Activated CD4-positive, alpha-beta T cell treated with anti-CD3 and anti-CD28 coated beads, Interleukin-2, amount 50 U/mL, for 16 hours (primary cell): Measurements from ENCODE around the gene FEV.

ENCODE experiments used
- DNase-seq: peaks from one replicate; pipeline ENCODE4 v3.0.0-alpha.2; 2020

Gene FEV

GRCh38 chr2:218985021-218985324 is at the start of gene FEV:
TSS of gene FEV (minus strand) at chr2:218985184. CDS start at chr2:218985075, 109 bp downstream.
- DNase-seq, result no peak

GRCh38 chr2:219032051-219032745 is 47.2 kb upstream of the FEV start:
- DNase-seq, result no peak

DNA sequence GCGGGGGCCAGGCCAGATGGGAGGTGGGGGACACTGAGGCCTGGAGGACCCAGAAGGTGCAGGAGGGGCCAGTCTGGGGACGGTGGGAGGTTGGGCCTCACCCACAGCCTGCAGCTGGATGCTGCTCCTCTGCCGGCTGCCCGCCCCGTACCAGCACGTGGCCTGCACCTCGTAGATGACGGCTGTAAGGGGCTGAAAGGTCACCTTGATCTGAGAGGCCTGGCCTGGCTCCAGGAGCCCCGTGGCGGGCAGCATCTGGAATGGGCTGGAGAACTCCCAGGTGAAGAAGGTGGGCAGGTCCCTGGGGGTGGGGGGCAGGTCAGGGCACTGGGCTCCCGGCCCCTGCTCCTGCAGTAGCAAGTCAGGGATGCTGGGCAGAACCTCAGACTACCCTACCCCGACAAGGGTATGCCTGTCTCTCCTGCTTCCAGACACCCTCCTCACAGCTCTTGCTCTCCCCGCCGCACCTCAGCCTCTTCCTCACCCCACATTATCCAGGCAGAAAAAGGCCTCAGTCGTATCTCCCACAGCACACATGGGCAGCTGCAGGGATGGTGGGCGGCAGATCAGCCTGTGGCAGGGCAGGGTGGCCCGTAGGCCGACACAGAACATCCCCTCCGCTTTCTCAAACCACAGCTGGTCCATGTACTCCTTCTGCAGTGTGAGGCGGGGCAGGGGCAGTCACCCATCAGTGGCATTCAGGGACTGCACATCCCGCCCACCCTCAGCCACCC is 46.2 kb upstream of the FEV start:
- no peak for DNase-seq

DNA sequence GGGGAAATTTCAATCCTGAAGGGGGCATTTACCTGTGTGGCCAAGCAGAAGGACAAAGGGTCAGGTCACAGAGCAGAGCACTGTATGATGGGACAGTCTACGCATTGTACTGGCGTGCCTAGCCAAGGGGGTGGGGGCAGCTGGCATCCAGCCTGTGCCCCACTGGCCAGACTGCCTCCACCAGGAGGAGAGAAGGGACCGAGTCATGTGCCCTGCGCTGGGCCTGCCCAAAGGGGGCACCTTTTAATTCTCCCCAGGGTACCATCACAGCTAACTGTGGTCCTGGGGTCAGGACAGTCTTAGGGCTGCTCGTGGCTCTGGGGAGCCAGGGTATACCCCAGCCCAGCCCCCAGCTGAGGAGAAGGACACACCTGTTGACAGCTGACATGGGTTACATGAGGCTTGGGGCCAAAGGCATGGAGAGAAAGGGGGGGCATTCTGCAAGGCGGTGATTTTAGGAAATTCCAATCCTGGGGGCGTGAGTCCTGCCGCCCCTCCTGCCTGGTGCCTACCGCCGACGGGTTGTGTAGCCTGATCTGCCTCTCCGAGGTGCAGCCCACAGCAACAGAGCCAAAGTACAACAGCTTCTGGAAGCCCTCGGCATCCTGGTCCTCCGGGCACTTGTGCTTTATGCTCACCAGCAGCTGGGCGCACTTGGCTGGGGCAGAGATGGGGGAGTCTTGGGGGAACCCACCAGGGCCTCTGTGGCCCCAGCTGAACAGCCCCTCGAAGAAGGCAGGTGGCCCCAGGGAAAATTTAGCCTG is 45.4 kb upstream of the FEV start:
- no peak for DNase-seq

- peak; percentile 74 for DNase-seq
Measured at GRCh38 chr2:219029829-219030165, 44.8 kb upstream of the FEV start.

GRCh38 chr2:219028996-219029828 is 44.2 kb upstream of the FEV start:
- DNase-seq, result no peak

DNA sequence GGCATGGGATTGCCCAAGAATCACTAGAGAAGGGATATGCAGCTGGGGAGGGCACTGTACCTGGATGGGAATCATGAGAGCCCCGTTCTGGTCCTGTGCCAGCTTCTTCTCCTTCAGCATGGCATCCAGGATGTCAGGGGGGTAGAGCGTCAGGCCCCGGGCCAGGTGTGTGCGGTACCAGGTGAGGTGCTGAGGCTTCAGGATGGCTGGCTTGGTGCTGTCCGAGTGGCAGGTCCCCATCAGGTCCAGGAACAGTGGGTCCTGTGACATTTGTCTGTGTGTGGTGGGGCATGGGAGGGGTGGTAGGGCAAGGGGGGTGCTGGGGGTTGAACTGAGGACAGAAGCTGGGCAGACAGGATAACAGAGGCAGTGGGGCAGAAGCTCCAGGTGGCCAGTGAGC is 43.2 kb upstream of the FEV start:
- no peak for DNase-seq

- no peak for DNase-seq
Measured at GRCh38 chr2:219027511-219028055, 42.6 kb upstream of the FEV start.

- DNase-seq, result no peak
Measured at GRCh38 chr2:219026946-219027345, 42.0 kb upstream of the FEV start.

DNA sequence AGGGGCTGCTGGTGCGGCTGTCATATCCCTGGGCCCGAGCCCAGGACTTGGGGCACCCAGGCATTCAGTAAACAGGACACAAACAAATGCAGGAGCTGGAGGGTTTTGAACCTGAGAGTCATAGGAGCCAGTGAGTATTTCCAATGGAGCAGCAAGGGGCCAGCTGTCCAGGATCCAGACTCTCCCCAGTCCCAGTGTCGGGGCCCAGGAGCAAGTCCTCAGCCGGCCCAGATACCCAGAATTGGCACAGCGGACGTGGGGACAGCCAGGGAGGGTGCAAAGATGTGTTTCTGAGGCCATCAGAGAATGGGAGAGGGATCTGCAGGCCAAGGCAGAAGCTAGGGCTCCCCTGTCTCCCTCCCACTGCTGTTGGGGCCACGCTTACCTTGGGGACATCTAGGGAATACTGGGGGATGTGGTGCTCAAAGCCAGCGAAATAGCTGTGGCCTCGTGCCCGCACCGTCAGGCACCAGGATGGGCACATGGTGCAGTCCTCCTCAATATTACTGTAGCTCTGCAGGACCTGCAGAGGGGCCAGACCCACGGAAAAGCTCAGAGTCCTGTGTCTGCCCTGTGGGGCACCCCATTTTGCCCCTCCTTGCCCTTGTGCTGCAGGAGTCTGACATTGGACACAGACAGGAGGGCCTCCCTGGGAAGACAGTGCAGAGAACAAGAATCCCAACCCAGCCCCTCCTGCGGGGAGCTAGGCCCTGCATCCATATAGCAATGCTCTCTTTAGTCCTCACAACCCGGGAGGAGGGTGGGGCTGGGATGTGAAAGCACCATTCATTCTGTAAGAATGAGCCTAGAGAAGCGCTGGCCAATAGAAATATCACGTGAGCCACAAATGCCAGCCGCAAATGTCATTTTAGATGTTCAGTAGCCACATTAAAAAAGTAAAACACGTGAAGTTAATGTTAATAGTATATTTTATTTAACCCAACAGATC is 40.9 kb upstream of the FEV start:
- DNase-seq, result no peak

GRCh38 chr2:219024059-219024458 is 39.1 kb upstream of the FEV start:
- no peak for DNase-seq

- no peak for DNase-seq
Measured at GRCh38 chr2:219023045-219023605, 38.1 kb upstream of the FEV start.

DNA sequence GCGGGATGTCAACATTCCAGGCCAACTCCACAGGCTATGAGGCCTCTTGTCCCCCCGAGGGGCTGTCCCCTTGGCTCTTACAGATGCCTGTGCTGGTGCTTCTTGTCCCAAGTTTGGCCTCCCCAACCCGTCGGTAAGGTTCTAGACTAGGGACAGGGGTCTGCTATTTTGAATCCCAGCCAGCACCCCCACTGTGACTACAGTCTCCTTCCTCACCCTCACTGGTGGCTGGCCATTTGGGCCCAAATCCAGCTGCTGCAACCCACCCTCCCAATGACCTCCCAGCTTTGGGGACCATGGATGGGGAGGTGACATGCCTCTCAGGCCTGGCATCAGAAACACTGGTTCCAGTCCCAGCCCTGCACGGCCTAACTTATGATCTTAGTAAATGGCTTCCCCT is 37.6 kb upstream of the FEV start:
- DNase-seq, result no peak

GRCh38 chr2:219022041-219022440 is 37.1 kb upstream of the FEV start:
- no peak for DNase-seq

DNA sequence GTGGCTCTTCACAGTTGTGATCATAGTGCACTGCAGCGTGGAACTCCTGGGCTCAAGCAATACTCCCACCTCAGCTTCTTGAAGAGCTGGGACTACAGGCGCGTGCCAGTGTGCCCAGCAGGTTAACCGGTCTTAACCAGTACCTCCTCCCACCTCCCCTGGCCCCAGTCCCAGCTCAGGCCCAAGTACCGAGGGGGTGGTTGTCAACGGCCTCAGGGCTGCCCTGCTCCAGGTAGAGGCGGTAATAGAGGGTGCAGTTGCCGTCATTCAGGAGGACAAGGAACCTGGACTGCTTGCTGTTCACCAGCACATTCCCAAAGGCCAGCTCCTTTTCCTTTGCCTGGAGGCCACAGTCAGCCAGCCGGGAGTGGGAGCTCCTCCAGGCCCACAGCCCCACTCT is 36.6 kb upstream of the FEV start:
- no peak for DNase-seq

DNA sequence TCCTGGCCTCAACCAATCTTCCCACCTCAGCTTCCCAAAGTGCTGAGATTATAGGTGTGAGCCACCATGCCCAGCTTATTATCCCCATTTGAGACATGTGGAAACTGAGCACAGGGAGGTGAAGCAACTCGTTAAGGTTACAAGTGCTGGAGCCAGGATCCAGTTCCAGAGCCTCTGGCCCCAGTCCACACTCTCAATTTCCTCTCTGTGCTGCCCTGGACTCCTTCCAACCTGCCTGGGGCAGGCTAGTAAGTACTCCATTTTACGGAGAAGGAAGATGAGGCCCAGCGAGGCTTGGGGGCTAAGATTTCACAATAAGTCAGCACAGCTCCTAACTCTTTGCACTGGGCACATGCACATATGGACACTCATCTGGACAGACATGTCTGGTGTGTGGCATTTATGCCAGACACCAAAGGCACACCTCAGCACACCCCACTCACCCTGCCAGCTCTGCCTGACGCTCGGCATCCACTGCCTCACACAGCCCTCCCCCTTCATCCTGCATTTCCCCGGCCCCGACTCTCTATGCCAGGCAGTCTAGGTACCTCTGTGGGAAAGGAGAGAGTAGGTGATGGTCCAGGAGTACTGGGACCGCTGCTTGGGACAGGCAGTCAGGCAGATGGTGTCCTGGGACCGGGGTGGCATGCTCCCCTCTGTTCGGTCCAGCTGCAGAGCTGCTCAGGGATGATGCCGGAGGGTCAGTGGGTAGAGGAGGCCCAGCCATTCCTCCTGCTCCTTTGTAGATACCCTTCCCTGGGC is 35.8 kb upstream of the FEV start:
- DNase-seq, result no peak

DNA sequence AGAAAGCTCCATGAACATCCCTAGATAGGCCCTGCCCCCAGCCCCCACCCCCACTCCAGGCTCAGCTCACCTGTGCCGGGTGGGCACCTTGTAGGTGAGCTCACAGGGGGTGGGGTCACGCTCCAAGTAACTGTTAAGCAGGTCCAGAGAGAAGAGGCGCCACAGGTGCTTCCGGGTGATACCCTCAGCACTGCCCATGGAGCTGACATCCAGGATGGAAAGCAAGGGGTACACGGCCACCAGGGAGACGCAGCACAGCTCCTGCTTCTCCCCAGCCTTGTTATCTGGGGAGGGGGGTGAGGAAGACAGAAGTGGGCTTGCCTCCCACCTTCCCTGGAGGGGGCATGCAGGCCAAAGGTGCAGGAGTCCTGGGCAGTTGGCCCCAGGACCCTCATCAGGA is 34.5 kb upstream of the FEV start:
- DNase-seq, result no peak

DNA sequence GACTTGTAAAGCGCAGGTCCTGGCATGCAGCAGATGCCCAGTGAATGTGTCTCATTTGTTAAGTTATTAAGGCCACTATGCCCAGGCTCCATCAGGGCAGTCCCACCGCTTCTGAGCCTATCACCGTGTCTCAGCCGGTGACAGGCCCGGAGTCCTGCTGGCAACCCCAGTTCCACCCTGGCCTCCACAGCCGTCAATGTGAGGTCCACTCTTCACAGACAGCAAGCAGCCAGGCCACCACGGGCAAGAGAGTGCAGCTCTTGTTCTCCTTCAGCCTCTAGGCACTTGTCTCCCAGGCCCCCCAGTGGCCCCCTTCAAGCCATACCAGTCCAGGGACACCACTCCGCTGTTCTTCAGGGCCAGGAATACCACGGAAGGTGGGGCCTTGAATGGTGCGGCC is 33.7 kb upstream of the FEV start:
- DNase-seq, result no peak

- no peak for DNase-seq
Measured at GRCh38 chr2:219018286-219018685, 33.3 kb upstream of the FEV start.

DNA sequence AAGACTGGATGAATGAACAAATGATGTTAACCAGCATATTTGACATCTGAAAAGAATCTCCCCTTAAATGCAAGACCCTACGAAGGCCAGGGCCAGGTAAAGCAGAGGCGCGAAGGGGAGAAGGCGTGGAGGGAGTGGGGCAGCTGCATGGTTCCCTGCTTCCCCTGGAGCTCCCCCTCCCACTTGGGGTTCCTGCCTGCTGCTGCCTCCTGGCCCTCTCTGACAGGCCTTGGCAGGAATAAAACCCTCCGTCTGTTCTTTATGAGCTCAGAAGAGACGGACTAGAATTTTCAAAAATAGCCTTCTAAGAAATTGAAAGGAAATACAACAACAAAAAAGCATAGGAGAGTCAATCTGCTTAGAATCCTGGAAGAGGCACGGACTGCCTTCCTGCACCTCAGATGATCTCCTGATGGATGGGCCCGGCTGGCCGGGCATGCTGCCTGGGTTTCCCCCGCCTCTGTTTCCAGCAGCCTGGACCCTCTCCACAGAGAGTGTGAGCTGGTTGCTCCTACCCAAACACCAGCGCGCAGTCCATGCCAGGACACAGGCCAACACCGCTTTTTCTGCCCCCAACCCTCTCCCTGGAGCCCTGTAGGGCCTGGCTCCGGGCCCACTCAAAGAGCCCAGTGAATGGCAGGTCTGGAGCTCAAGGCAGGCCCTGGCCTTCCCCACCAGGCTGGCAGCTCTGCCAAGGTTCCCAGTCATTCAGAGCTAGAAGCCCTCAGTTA is 32.4 kb upstream of the FEV start:
- DNase-seq, result no peak
